ENCODE data around the gene UGGT2.
A peak's percentile ranks its signal among the peaks of the same experiment; 100 is the strongest.
"Not testable (repeated sequence)": the region's sequence is repeated elsewhere in the genome, so short reads cannot be mapped to it uniquely, and the experiment has no call there.

UGGT2 gene

GRCh38 chr13:95882121-95882520 lies 171.1 kb downstream of the UGGT2 start:
- DNase-seq (ENCODE audit: low read depth), result no peak

- no peak for DNase-seq (ENCODE audit: low read depth)
Observed at GRCh38 chr13:95880331-95880730, 172.9 kb downstream of the UGGT2 start.

GRCh38 chr13:95874286-95874685 lies 178.9 kb downstream of the UGGT2 start:
- DNase-seq (ENCODE audit: low read depth), result no peak

- no peak for DNase-seq (ENCODE audit: low read depth)
Observed at GRCh38 chr13:95870421-95870820, 182.8 kb downstream of the UGGT2 start.

GRCh38 chr13:95865080-95865615 lies 188.1 kb downstream of the UGGT2 start:
- DNase-seq (ENCODE audit: low read depth), result no peak

- DNase-seq (ENCODE audit: low read depth), result no peak
Observed at GRCh38 chr13:95862408-95862807, 190.8 kb downstream of the UGGT2 start.

GRCh38 chr13:95861296-95861695 lies 191.9 kb downstream of the UGGT2 start:
- no peak for DNase-seq (ENCODE audit: low read depth)

- DNase-seq (ENCODE audit: low read depth), result no peak
Observed at GRCh38 chr13:95858286-95859075, 194.7 kb downstream of the UGGT2 start.

- not testable (repeated sequence) for DNase-seq (ENCODE audit: low read depth)
Observed at GRCh38 chr13:95845656-95846055, 207.5 kb downstream of the UGGT2 start.

- no peak for DNase-seq (ENCODE audit: low read depth)
Observed at GRCh38 chr13:95842898-95843297, 210.3 kb downstream of the UGGT2 start.

GRCh38 chr13:95841894-95842293 lies 211.3 kb downstream of the UGGT2 start:
- DNase-seq (ENCODE audit: low read depth), result no peak

GRCh38 chr13:95834134-95834765 lies 219.0 kb downstream of the UGGT2 start:
- DNase-seq (ENCODE audit: low read depth), result peak; percentile 38

GRCh38 chr13:95833719-95834118 lies 219.5 kb downstream of the UGGT2 start:
- no peak for DNase-seq (ENCODE audit: low read depth)

- no peak for DNase-seq (ENCODE audit: low read depth)
Observed at GRCh38 chr13:95833126-95833525, 220.1 kb downstream of the UGGT2 start.

GRCh38 chr13:95822303-95822702 lies 230.9 kb downstream of the UGGT2 start:
- DNase-seq (ENCODE audit: low read depth), result no peak

- DNase-seq (ENCODE audit: low read depth), result no peak
Observed at GRCh38 chr13:95814495-95814894, 238.7 kb downstream of the UGGT2 start.

- DNase-seq (ENCODE audit: low read depth), result no peak
Observed at GRCh38 chr13:95813139-95813538, 240.1 kb downstream of the UGGT2 start.

- no peak for DNase-seq (ENCODE audit: low read depth)
Observed at GRCh38 chr13:95809429-95809828, 243.8 kb downstream of the UGGT2 start.

- no peak for DNase-seq (ENCODE audit: low read depth)
Observed at GRCh38 chr13:95805921-95806320, 247.3 kb downstream of the UGGT2 start.

- DNase-seq (ENCODE audit: low read depth), result no peak
Observed at GRCh38 chr13:95801825-95802224, 251.4 kb downstream of the UGGT2 start.

- DNase-seq (ENCODE audit: low read depth), result no peak
Observed at GRCh38 chr13:95800436-95800835, 252.8 kb downstream of the UGGT2 start.

GRCh38 chr13:95797016-95797415 lies 256.2 kb downstream of the UGGT2 start:
- DNase-seq (ENCODE audit: low read depth), result no peak

- DNase-seq (ENCODE audit: low read depth), result no peak
Observed at GRCh38 chr13:95793781-95794180, 259.4 kb downstream of the UGGT2 start.

Data from activated T-helper 9 cell treated with anti-CD3 and anti-CD28 coated beads, Interleukin-2, amount 50 U/mL, for 16 hours (primary cell).